ENCODE measurements around the gene MAP4K5. TPM values are rescaled to one million over a fixed set of nuclear protein-coding genes. Genes with fewer than 3 reads are reported as not detected.
A peak's percentile ranks its signal among the peaks of the same experiment; 100 is the strongest.
"Not testable (repeated sequence)": the region's sequence is repeated elsewhere in the genome, so short reads cannot be mapped to it uniquely, and the experiment has no call there.

The MAP4K5 gene
- polyA plus RNA-seq (2012; ENCODE audit: missing spikeins): 19.5 TPM

- DNase-seq (ENCODE audit: insufficient read length): peak; percentile 83
- TF ChIP-seq TAF1 (IDR thresholded peaks at IDR 0.05; ENCODE audit: borderline replicate concordance, low read depth, low read length): no peak
- TF ChIP-seq POLR2A (IDR thresholded peaks at IDR 0.05; ENCODE audit: low read depth, low read length): peak; percentile 57; the same call in 1 of the 2 replicates
- FAIRE-seq: peak; percentile 96
Observed at GRCh38 chr14:50532502-50533240, at the start of gene MAP4K5. Gene MAP4K5 (minus strand): TSS chr14:50532569. CDS start chr14:50532049, 520 bp downstream.

GRCh38 chr14:50578433-50578832 is 46.1 kb upstream of the MAP4K5 start:
- TF ChIP-seq POLR2A (IDR thresholded peaks at IDR 0.05; ENCODE audit: low read depth, low read length) (no peak), TAF1 (IDR thresholded peaks at IDR 0.05; ENCODE audit: borderline replicate concordance, low read depth, low read length) (no peak), POLR2AphosphoS5 (IDR thresholded peaks at IDR 0.05; ENCODE audit: low read depth, low read length) (no peak)
- FAIRE-seq: no peak

GRCh38 chr14:50577982-50578381 is 45.6 kb upstream of the MAP4K5 start:
- DNase-seq (ENCODE audit: insufficient read length) (no peak), FAIRE-seq (no peak)
- TF ChIP-seq POLR2A (IDR thresholded peaks at IDR 0.05; ENCODE audit: low read depth, low read length): no peak
- TF ChIP-seq POLR2AphosphoS5 (IDR thresholded peaks at IDR 0.05; ENCODE audit: low read depth, low read length): no peak
- TF ChIP-seq TAF1 (IDR thresholded peaks at IDR 0.05; ENCODE audit: borderline replicate concordance, low read depth, low read length): no peak

More at GRCh38 chr14:50578433-50578832, 46.1 kb upstream of the MAP4K5 start:
- DNase-seq (ENCODE audit: insufficient read length): no peak

GRCh38 chr14:50575769-50576168 is 43.4 kb upstream of the MAP4K5 start:
- DNase-seq (ENCODE audit: insufficient read length) (no peak), FAIRE-seq (no peak)
- TF ChIP-seq POLR2A (IDR thresholded peaks at IDR 0.05; ENCODE audit: low read depth, low read length): no peak
- TF ChIP-seq TAF1 (IDR thresholded peaks at IDR 0.05; ENCODE audit: borderline replicate concordance, low read depth, low read length): no peak
- TF ChIP-seq POLR2AphosphoS5 (IDR thresholded peaks at IDR 0.05; ENCODE audit: low read depth, low read length): no peak

- FAIRE-seq (no peak), DNase-seq (ENCODE audit: insufficient read length) (no peak)
- no peak for TF ChIP-seq TAF1 (IDR thresholded peaks at IDR 0.05; ENCODE audit: borderline replicate concordance, low read depth, low read length)
- TF ChIP-seq POLR2A (IDR thresholded peaks at IDR 0.05; ENCODE audit: low read depth, low read length): no peak
- TF ChIP-seq POLR2AphosphoS5 (IDR thresholded peaks at IDR 0.05; ENCODE audit: low read depth, low read length): no peak
Observed at GRCh38 chr14:50573862-50574261, 41.5 kb upstream of the MAP4K5 start.

GRCh38 chr14:50569714-50570274 is 37.4 kb upstream of the MAP4K5 start:
- no peak for FAIRE-seq
- DNase-seq (ENCODE audit: insufficient read length): no peak
- no peak for TF ChIP-seq POLR2AphosphoS5 (IDR thresholded peaks at IDR 0.05; ENCODE audit: low read depth, low read length)
- no peak for TF ChIP-seq POLR2A (IDR thresholded peaks at IDR 0.05; ENCODE audit: low read depth, low read length)

- TF ChIP-seq POLR2A (IDR thresholded peaks at IDR 0.05; ENCODE audit: low read depth, low read length): no peak
- TF ChIP-seq POLR2AphosphoS5 (IDR thresholded peaks at IDR 0.05; ENCODE audit: low read depth, low read length): no peak
- no peak for TF ChIP-seq TAF1 (IDR thresholded peaks at IDR 0.05; ENCODE audit: borderline replicate concordance, low read depth, low read length)
- no peak for FAIRE-seq
- DNase-seq (ENCODE audit: insufficient read length): no peak
Observed at GRCh38 chr14:50562841-50563240, 30.5 kb upstream of the MAP4K5 start.

- FAIRE-seq (no peak), DNase-seq (ENCODE audit: insufficient read length) (peak; percentile 15)
- TF ChIP-seq TAF1 (IDR thresholded peaks at IDR 0.05; ENCODE audit: borderline replicate concordance, low read depth, low read length) (no peak), POLR2A (IDR thresholded peaks at IDR 0.05; ENCODE audit: low read depth, low read length) (no peak), POLR2AphosphoS5 (IDR thresholded peaks at IDR 0.05; ENCODE audit: low read depth, low read length) (no peak)
Observed at GRCh38 chr14:50560931-50561285, 28.5 kb upstream of the MAP4K5 start.

GRCh38 chr14:50559990-50560930 is 27.9 kb upstream of the MAP4K5 start, which contains the start of gene ATL1:
Gene ATL1 (plus strand): TSS chr14:50560145. CDS start chr14:50560266, 121 bp downstream.
- TF ChIP-seq TAF1 (IDR thresholded peaks at IDR 0.05; ENCODE audit: borderline replicate concordance, low read depth, low read length): no peak
- TF ChIP-seq POLR2A (IDR thresholded peaks at IDR 0.05; ENCODE audit: low read depth, low read length): no peak
- TF ChIP-seq POLR2AphosphoS5 (IDR thresholded peaks at IDR 0.05; ENCODE audit: low read depth, low read length): no peak
- DNase-seq (ENCODE audit: insufficient read length): peak; percentile 39
- FAIRE-seq: peak; percentile 65

- DNase-seq (ENCODE audit: insufficient read length); FAIRE-seq: not testable (repeated sequence)
Observed at GRCh38 chr14:50552796-50553195, 20.4 kb upstream of the MAP4K5 start.

- TF ChIP-seq POLR2AphosphoS5 (IDR thresholded peaks at IDR 0.05; ENCODE audit: low read depth, low read length) (no peak), TAF1 (IDR thresholded peaks at IDR 0.05; ENCODE audit: borderline replicate concordance, low read depth, low read length) (no peak), POLR2A (IDR thresholded peaks at IDR 0.05; ENCODE audit: low read depth, low read length) (no peak)
- DNase-seq (ENCODE audit: insufficient read length) (no peak), FAIRE-seq (no peak)
Observed at GRCh38 chr14:50551877-50552276, 19.5 kb upstream of the MAP4K5 start.

All from GM12892 (cell line).